ENCODE data around the gene ASH1L.
A peak's percentile ranks its signal among the peaks of the same experiment; 100 is the strongest.

GRCh38 chr1:155562581-155563376 is at the start of gene ASH1L:
- TF ChIP-seq ZNF654 (tag by site-specific recombination; IDR thresholded peaks at IDR 0.05; ENCODE audit: low read depth), result no peak
- peak; percentile 49; the same call in 1 of the 2 replicates for TF ChIP-seq CTCF (tag by site-specific recombination; IDR thresholded peaks at IDR 0.05)
- TF ChIP-seq ZBTB7A (tag by site-specific recombination; IDR thresholded peaks at IDR 0.05; ENCODE audit: low read depth), result no peak; the same call in 1 of the 2 replicates
- TF ChIP-seq ZNF274 (IDR thresholded peaks at IDR 0.05; ENCODE audit: low read length), result no peak
- no peak for TF ChIP-seq ZNF274 (tag by site-specific recombination; IDR thresholded peaks at IDR 0.05; ENCODE audit: borderline replicate concordance)
- no peak for TF ChIP-seq ZNF175 (tag by site-specific recombination; IDR thresholded peaks at IDR 0.05)
